Glutamatergic neuron (in vitro differentiated cells): Measurements from ENCODE around the gene CTNNA2. TPM values are rescaled to one million over a fixed set of nuclear protein-coding genes. Genes with fewer than 3 reads are reported as not detected.

Experiments
- DNase-seq: peaks from one replicate; pipeline ENCODE4 v3.0.0; 2022
- H3K27ac Mint-ChIP-seq: one replicate; pipeline ENCODE4 v1.8.0; 2020; ENCODE audit warnings: mild to moderate bottlenecking, mixed read lengths, inconsistent platforms; ENCODE audit not compliant: unreplicated experiment
- H3K27me3 Mint-ChIP-seq: one replicate; pipeline ENCODE4 v1.8.0; 2020; ENCODE audit warnings: mild to moderate bottlenecking, moderate library complexity, mixed read lengths, inconsistent platforms; ENCODE audit not compliant: unreplicated experiment
- H3K36me3 Mint-ChIP-seq: one replicate; pipeline ENCODE4 v1.8.0; 2020; ENCODE audit warnings: mild to moderate bottlenecking, mixed read lengths, inconsistent platforms; ENCODE audit not compliant: unreplicated experiment
- H3K4me1 Mint-ChIP-seq: one replicate; pipeline ENCODE4 v1.8.0; 2020; ENCODE audit warnings: mild to moderate bottlenecking, low read depth, mixed read lengths, inconsistent platforms; ENCODE audit not compliant: unreplicated experiment
- H3K4me3 Mint-ChIP-seq: one replicate; pipeline ENCODE4 v1.8.0; 2020; ENCODE audit warnings: mild to moderate bottlenecking, mixed read lengths, inconsistent platforms; ENCODE audit not compliant: unreplicated experiment
- H3K9me3 Mint-ChIP-seq: one replicate; pipeline ENCODE4 v1.8.0; 2020; ENCODE audit warnings: mild to moderate bottlenecking, moderate library complexity, mixed read lengths, inconsistent platforms; ENCODE audit not compliant: unreplicated experiment
- CTCF ChIP-seq: fragments of 200-600 bp; sonication (generic); IDR thresholded peaks from one replicate; pipeline ENCODE4 v1.5.0; 2021; ENCODE audit not compliant: partially characterized antibody, unreplicated experiment
- total RNA-seq: library from RNA; stranded (reverse); fragmentation: NEBNext Ultra II Directional; extraction: Animal tissue kit (Norgen Biotek cat#: 25700); gene quantifications from one replicate; pipeline ENCODE4 v1.2.1, GENCODE V29; 2021; ENCODE audit not compliant: unreplicated experiment

CTNNA2 gene
- total RNA-seq, 1 donor from 2014 or later, result 76.2 TPM

DNA sequence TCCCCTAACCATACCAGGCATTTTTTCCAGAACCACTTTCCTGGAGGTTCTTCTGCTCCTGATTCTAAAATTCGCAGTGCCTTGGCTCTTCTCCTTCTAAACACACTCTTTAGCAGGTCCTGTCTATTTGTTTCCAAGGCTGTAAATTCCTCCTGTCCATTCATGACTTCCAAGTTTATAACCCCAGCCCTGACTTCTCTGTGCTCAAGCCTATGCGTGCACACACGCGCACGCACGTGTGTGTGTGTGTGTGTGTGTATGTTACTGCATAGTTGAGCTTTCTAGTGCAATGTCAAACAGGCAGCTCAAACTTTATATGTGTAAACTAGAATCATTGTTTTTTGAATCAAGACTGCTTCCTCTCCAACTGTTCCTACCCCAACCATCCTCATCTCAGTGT is 454.0 kb downstream of the CTNNA2 start:
- Mint-ChIP-seq H3K4me1 (peaks cover 3% of the 10 kb centered on the region), H3K36me3 (no peaks in the 10 kb centered on the region), H3K27me3 (no peaks in the 10 kb centered on the region), H3K27ac (no peak overlapping the region), H3K4me3 (no peak overlapping the region), H3K9me3 (no peaks in the 10 kb centered on the region)
- no peak for TF ChIP-seq CTCF
- DNase-seq, result no peak

GRCh38 chr2:79971807-79972206 is 459.0 kb downstream of the CTNNA2 start:
- DNase-seq, result no peak
- no peak overlapping the region for H3K4me3 Mint-ChIP-seq

DNA sequence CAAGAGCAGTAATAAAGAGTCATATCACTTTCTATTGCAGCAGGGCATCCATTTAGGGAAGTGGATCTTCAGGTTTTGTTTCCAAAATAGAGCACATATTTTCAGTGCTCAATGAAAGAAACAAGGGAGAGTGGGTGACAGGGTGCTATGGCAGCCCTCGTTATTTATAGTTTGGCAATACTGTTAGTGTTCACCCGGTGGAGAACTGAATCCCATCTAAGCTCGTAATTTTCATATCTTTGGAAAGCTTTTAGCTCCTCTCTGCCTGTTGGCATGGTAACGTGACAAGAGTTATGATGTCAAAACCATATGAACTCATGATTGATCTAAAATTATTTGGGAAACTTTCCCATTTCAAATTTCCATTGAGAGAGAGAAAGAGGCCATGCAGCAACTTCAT is 459.8 kb downstream of the CTNNA2 start:
- Mint-ChIP-seq H3K27ac (no peak overlapping the region), H3K36me3 (peaks cover 10% of the 10 kb centered on the region), H3K4me1 (no peaks in the 10 kb centered on the region), H3K4me3 (no peak overlapping the region), H3K27me3 (no peaks in the 10 kb centered on the region), H3K9me3 (peaks cover 2% of the 10 kb centered on the region)
- no peak for TF ChIP-seq CTCF
- DNase-seq, result no peak

More at GRCh38 chr2:79971807-79972206, 459.0 kb downstream of the CTNNA2 start:
- H3K4me1 Mint-ChIP-seq, result no peaks in the 10 kb centered on the region
- H3K27me3 Mint-ChIP-seq, result no peaks in the 10 kb centered on the region
- H3K36me3 Mint-ChIP-seq, result peaks cover 10% of the 10 kb centered on the region
- no peak overlapping the region for H3K27ac Mint-ChIP-seq
- no peak for TF ChIP-seq CTCF
- H3K9me3 Mint-ChIP-seq, result peaks cover 2% of the 10 kb centered on the region

DNA sequence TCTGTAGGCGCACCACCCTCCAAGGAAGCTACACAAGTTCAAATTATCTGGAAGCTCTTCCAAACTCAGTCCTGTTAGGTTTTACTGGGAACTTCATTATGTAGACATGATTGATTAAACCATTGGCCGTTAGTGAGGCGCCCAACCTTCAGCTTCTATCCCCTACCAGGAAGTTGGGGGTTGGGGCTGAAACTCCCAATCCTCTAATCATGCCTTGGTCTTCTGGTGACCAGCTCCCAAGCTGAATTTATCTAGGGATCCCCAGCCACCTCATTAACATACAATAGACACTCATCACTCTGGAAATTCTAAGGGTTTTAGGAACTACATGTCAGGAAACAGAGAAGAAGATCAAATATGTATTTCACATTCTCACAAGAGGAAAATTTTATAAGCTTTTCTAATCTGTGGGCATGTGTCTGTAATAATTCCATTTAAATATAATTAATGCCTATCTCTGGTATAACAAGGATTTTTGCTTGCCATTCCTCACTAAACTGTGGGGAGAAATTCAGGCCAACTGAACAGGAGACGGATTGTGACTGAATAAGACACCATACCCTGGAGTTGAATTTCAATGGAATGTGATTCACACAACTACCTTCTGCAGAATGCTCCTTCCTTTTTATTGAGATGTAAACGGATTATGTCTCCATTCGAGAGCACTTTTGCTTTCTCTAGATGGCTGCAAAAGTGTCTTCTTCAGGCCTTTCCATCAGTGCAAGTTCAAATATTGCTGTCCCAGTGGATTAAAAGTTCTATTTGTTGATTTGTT is 463.1 kb downstream of the CTNNA2 start:
- Mint-ChIP-seq H3K27me3 (no peaks in the 10 kb centered on the region), H3K27ac (no peak overlapping the region), H3K9me3 (peaks cover 2% of the 10 kb centered on the region), H3K4me1 (no peaks in the 10 kb centered on the region), H3K36me3 (peaks cover 10% of the 10 kb centered on the region), H3K4me3 (no peak overlapping the region)
- TF ChIP-seq CTCF, result no peak
- no peak for DNase-seq

DNA sequence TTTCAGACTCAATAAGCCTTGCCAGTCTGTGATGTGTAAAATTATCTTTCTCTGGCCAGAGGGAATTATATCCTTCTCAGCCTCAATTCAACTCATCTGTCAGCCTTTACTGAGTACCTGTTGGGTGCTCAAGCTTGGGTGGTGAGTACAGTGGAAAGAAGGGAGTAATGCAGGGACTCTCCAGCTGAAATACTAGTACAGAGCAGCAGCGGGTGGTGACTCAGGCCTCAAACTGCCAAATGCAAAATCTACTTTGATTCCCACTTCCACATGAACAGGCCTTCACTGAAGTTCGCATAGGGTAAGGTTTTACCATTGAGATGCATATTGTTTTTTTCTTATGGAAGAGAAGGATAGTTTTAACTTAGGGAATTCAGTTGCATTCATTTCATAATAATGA is 464.9 kb downstream of the CTNNA2 start:
- no peak for TF ChIP-seq CTCF
- Mint-ChIP-seq H3K9me3 (peaks cover 2% of the 10 kb centered on the region), H3K36me3 (peaks cover 10% of the 10 kb centered on the region), H3K27me3 (no peaks in the 10 kb centered on the region), H3K4me1 (no peaks in the 10 kb centered on the region), H3K4me3 (no peak overlapping the region), H3K27ac (no peak overlapping the region)
- no peak for DNase-seq
